ENCODE results near the gene C10orf105.

GRCh38 chr10:71750986-71751385 lies 31.4 kb upstream of the C10orf105 start:
- TF ChIP-seq CTCF (IDR thresholded peaks at IDR 0.05): no peak
- no peak for TF ChIP-seq REST (IDR thresholded peaks at IDR 0.05; ENCODE audit: low read depth, low read length)
- TF ChIP-seq PBX3 (IDR thresholded peaks at IDR 0.05): no peak
- TF ChIP-seq GABPA (IDR thresholded peaks at IDR 0.05; ENCODE audit: low read depth): no peak
- no peak for TF ChIP-seq YY1 (IDR thresholded peaks at IDR 0.05; ENCODE audit: low read depth)
- no peak for TF ChIP-seq EZH2phosphoT487 (IDR thresholded peaks at IDR 0.05; ENCODE audit: borderline replicate concordance, low read depth)
- TF ChIP-seq TEAD4 (IDR thresholded peaks at IDR 0.05; ENCODE audit: borderline replicate concordance, insufficient read depth): no peak
- TF ChIP-seq TCF12 (IDR thresholded peaks at IDR 0.05): no peak
- no peak for TF ChIP-seq FOSL2 (IDR thresholded peaks at IDR 0.05; ENCODE audit: borderline replicate concordance, low read depth)
